ENCODE data around the gene RPS5.
A peak's percentile ranks its signal among the peaks of the same experiment; 100 is the strongest.
"Not testable (repeated sequence)": the region's sequence is repeated elsewhere in the genome, so short reads cannot be mapped to it uniquely, and the experiment has no call there.

The RPS5 gene

DNA sequence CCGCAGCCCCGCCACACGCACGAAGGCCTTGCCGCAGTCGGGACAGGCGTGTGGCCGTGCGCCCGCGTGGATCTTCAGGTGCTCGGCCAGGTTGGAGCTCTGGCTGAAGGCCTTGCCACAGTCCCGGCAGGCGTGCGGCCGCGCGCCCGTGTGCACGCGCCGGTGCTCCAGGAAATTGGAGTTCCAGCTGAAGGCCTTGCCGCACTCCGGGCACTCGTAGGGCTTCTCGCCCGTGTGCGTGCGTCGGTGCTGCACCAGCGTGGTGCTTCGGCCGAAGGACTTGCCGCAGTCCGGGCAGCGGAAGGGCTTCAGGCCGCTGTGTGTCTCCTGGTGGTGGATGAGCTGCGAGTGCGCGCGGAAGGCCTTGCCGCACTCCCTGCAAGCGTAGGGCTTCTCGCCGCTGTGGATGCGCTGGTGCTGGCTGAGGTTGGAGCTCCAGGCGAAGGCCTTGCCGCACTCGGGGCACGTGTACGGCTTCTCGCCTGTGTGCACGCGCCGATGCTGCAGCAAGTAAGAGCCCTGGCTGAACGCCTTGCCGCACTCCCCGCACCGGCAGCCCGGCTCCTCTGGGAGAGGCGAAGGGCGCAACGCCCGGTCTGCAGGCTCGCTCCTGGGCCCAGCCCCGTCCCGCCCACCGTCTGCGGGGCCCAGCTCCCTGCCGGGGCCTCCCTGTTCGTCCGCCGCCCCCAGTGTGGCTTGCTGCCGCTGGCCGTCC is 30.1 kb upstream of the RPS5 start:
- DNase-seq, result no peak

DNA sequence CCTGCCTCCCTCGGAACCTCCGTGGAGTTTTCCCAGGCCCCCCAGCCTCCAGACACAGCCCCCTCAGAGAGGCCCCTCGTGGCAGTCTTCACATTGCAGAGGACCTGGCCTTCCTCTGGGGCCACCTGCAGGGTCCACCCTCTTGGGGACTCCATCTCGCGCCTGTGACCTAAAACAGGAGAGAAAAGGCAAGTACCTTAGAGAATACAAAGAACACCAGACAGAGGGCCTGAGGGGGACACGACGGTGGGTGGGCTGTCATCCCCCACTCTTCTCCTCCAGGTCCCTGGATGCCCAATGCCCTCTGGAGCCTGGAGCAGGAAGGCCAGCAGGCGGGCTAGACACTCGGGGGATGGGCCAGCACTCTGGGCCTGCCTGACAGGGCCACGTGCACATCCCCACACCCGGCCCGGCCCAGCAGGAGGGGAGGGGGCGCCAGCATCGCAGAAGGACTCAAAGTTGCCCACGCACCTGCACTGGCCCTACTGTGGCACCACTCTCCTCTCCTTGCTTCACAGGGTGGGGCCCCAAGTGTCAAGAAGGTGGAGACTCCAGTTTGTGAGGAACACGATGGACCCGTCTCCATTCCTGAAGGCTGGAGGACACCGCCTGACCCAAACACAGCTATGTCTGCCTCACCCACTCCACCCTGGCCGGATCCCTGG is 29.5 kb upstream of the RPS5 start:
- DNase-seq, result no peak

DNA sequence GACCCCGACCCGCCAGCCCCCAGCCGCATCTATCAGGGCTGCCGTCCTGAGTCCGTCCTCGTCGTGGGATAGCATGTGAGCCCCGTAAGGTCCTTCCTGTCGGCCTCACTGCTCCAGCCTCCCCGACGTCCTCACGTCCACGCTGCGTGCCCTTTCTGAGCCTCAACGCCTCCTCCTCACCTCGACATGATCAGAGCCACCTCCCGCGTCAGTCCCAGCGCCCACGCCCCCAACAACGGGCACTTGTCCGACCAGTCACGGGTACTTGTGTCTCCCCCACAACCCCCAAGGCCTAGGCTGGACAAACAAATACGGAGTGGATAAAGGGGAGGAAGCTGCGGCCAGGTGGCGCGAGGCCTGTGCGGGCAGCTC is 25.2 kb upstream of the RPS5 start:
- DNase-seq, result peak; percentile 32 to 34

DNA sequence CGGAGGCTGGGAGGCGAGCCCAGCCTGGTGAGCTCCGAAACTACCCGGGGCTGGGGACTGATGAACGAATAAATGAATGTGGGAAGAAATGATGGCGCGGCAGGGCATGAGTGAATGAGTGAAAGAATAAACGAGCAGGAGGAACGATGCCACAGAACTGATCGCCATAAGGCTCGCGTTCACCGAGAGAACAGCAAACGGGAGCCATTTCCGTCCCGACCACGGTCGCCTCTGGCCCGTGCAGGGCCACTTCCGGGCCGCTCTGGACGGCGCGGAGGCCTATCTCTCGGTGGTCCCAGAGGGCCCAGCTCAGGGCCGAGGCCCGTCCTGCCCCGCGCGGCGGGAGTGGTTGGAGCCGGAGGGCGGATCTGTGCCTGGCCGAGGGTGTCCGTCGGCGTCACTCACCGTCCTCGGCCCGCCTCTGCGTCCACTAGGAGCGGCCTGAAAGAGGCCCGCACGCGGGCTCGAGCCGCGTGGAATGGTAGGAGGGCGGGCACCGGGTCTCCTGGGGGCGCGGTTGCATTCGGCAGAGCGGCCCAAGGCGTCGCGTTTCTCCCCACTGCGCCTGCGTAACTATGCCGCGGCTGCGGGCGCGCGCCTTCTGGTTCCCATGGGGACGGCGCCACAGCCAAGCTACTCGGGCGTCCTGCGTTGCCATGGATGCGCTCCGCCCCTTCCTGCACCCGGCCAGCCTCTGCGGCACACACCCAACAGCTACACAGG is 24.6 kb upstream of the RPS5 start, which contains the start of gene ZNF497:
ZNF497 (minus strand) TSS at position 480 of the 723 bp plus-strand sequence. CDS start 5,116 bp downstream, outside the sequence.
- peak; percentile 97 to 98 for DNase-seq

DNA sequence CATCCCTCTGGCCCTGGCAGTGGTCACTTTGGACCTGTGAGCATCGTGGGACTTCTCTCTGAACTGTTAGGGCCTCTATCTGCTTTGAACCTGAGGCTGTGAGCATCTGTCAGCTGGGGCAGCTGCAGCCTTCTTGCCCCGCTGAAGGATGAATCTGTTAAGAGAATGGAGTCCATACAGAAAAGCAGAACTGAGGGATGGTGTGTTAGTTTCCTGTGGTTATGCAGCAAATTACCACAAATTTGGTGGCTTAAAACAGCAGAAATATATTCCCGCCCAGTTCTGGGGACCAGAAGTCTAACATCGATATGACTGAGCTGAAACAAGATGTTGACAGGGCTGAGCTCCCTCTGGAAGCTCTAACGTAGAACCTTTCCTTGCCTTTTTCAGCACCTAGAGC is 22.9 kb upstream of the RPS5 start:
- no peak for DNase-seq

DNA sequence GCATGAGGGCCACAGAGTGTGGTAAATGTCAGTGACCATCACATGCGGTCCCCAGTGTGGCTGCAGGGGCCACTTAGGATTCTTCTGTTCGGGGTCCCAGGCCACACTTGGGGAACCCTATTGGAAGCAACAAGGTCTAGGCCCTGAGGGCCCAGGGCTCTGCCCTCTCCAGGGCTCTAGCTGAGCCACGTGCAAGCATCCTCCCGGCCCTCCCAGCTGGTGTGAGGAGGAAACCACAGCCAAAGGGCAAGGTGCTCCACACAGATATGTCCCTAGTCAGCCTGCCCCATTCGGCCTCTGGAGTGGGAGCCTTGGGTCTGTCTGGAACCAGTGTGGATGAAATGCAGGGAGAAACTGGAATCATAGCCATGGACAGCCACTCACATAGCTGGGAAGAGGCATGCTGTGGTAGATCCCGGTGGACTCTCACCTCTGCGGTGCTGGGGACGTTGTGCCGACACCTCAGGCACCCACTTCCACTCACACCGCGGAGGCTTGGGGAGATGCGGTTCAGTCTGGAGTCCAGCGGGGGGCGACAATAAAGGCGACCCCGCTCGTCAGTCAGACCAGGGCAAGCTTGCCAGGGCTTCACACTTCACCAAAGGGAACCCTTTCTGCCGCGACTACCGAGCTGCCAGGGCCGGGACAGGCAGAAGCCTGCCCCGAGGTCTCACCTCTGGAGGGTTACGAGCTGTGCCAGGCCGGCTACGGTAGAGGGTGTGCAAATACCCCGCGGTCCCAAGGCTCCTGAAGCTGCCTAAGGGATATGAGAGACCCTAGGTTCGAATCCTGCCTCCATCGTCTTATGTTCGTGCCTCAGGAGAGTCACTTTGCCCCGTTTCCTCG is 20.3 kb upstream of the RPS5 start:
- no peak for DNase-seq

DNA sequence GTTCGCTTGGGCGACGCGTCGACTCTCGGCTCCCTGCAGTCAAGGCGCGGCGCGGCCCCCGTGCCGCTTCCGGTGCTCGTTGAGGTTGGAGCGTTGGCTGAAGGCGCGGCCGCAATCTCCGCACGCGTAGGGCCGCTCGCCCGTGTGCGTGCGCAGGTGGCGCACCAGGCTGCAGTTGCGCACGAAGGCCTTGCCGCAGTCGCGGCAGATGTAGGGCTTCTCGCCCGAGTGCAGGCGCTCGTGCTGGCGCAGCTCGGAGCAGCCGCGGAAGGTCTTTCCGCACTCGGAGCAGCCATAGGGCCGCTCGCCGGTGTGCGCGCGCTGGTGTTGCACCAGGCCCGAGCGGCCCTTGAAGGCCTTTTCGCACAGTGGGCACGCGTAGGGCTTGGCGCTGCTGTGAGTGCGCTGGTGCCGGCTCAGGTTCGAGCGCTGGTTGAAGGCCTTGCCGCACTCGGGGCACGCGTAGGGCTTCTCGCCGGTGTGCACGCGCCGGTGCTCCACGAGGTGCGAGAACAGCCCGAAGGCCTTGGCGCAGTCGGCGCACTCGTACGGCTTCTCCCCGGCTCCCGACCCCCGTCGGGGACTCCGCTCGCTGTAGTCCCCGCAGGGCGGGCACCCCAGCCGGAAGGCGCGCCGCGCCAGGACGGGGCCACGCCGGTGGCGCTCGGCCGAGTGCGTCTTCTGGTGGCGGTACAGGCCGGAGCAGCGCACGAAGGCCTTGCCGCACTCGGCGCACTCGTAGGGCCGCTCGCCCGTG is 19.2 kb upstream of the RPS5 start:
- no peak for DNase-seq

DNA sequence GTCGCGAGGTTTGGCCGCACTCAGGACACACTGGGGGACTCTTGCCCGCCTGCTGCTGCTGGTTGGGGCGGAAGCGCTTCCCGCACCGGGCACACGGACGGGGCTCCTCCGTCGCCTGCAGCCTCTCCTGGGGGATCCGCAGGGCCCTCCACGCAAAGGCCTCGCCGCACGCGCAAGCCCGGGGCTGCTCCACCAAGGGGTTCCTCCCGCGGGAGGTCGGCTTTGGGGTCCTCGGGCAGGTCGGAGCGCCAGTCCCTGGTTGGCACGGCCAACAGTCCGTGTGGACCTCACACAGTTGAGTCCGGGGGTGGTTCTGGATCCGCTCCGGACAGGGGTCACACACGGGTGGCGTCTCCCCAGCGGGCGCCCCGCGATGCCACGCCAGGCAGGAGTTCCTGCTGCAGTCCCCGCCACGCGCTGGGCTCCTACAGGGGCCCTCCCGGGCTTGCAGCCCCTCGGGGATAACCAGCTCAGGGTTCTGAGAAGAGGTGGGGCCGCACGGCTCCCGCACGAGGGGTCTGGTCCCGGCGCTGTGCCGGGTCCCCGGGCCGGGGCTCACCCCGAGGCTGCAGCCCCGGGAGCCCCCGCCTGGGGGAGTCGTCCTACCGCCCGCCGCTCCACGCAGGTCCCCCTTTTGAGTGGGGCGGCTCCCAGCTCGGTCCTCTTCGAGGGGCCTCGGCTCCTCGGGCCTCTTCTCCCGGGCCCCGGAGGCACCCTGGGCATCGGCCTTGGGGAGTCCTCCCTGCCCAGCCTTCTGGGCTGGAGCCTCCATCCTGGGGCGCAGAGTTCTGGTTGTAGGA is 18.3 kb upstream of the RPS5 start:
- DNase-seq, result no peak

DNA sequence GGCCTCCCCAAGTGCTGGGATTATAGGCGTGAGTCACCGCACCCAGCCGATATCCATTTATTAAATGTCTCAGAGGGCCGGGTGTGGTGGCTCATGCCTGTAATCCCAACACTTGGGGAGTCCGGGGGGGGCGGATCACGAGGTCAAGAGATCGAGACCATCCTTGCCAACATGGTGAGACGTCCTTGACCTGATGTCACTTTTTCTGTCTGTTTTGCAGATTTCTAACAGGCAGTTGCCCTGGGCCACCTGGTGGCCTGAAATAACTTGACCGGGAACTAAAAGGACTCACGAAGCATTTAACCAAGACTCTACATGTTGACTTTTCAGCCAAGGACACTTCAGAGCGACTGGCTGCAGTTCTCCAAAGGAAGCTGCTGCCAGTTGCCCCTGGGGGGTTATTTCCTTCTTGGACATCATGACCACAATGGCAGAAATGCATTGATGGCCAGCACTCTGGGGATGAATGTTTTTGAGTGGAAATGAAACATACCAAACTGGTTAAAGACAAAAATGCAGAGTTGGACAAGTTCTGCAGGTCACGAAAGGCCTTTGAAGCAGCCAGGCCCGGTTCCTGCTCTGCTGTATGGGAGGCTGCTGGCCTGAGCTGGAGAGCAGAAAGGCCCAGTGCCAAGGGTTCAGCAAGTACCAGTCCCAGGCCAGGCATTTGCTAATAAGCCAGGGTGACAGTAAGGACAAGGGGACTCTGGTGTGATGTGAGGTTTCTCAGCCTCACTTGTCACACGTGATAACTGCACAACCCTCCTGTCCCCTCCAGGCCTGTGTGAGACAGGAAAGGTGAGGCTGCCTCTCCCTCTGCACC is 14.5 kb upstream of the RPS5 start:
- no peak for DNase-seq

DNA sequence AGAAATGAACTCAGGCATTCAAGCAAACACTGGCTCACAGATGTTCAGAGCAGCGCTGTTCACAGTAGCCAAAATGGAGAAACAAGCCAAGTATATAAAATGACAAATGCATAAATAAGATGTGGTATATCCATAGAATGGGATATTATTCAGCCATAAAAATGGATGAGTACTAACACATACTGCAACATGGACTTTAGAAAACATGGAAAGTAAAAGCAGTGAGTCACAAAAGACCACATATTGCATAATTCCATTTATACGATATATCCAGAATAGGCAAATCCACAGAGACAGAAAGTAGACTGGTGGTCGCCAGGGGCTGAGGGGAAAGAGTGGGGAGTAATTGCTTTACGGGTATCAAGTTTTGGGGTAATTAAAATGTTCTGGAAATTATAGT is 12.9 kb upstream of the RPS5 start:
- no peak for DNase-seq

DNA sequence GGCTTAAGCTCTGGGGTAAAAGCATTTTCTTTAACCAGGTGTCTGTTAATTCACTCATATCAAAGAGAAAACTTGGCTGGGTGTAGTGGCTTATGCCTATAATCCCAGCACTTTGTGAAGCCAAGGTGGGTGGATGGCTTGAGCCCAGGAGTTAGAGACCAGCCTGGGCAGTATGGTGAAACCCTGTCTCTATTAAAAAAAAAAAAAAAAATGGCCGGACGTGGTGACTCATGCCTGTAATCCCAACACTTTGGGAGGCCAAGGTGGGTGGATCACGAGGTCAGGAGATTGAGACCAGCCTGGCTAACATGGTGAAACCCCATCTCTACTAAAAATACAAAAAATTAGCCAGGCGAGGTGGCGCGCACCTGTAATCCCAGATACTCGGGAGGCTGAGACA is 10.3 kb upstream of the RPS5 start:
- DNase-seq, result not testable (repeated sequence)

DNA sequence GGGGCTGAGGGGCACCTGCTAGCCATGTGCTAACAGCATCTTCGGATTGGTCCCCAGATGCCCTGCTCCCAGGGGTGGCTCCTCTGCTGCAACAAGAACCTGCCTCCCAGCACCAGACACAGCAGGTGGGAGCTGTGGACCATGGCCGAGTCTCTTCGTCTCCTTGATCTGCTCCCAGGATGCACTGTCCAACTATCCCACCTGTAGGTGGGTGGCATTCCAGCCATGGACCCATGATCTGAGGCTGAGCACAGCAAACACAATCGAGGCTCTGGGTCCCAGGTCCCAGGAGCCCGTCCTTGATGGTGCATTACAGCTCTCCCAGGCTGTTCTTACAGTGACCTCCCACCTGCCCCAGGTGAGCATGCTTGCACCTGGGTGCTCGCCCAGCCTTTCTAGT is 7.8 kb upstream of the RPS5 start:
- DNase-seq, result no peak

DNA sequence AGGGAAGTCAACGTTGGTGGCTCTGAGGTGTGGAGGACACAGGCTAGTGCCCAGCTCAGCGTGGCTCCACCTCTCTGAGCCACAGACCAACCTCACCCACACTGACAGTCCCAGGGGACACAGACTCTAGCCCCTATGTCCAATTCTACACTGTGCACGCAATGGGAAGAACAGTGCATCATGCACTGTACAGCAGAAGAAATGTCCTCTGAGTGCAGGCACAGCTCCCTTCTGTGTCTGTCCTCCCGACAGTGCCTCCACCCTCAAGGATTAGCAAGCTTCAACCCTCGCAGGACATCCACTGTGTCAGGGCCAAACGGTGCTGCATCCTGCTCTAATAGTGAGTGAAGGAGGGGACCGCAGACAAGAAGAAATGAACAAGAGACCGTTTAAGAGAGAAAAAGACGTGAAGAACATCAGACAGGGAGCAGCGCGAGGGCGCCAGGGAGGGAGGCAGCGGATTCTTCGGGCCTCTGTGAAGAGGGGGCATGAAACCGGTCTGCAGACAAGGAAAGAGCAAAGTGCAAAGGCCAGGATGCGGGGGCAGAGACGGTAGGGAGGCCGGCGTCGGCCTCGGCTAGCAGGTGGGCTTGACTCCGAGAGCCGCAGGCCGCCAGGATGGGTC is 6.9 kb upstream of the RPS5 start:
- no peak for DNase-seq

DNA sequence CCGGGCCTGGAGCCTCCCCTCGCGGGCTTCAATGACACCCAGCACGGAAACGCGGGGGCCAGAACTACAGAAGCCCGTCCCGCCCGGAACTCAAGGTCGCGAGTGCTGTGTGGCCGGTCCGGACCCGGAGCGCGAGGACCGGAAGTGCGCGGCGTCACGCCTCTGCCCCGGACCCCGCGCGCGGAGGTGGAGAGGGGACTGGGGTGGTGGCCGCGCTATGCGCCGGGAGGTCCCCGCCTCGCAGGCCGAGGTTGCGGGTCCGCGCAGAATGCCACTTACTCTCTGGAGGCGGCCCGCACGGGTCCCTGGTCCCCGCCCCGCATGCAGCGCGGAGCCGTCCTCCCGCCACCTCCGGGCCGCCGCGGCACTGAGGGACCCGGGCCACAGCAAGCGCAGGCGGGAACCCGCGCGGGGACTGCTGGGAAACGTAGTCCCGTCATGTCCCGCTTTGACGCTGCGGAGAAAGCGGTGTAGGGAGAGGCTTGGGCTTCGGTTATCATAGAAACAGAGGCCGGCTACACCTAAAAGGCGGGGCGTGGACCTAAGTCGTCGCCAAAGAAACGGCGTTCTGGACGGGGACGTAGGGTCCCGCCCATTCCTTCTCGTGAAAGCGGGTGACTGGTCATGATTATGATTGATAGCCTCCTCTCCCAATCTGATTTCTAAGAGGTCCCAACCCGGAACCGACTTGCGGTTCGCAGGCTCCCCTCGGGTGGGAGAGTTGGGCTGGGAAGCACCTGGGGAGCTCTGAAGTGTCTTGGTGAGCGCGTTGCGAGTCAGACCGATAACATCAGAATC is 6.2 kb upstream of the RPS5 start, which contains the start of gene ZNF837:
ZNF837 (minus strand) TSS at position 369 of the 798 bp plus-strand sequence. CDS start 11,698 bp downstream, outside the sequence.
- DNase-seq, result peak; percentile 100

DNA sequence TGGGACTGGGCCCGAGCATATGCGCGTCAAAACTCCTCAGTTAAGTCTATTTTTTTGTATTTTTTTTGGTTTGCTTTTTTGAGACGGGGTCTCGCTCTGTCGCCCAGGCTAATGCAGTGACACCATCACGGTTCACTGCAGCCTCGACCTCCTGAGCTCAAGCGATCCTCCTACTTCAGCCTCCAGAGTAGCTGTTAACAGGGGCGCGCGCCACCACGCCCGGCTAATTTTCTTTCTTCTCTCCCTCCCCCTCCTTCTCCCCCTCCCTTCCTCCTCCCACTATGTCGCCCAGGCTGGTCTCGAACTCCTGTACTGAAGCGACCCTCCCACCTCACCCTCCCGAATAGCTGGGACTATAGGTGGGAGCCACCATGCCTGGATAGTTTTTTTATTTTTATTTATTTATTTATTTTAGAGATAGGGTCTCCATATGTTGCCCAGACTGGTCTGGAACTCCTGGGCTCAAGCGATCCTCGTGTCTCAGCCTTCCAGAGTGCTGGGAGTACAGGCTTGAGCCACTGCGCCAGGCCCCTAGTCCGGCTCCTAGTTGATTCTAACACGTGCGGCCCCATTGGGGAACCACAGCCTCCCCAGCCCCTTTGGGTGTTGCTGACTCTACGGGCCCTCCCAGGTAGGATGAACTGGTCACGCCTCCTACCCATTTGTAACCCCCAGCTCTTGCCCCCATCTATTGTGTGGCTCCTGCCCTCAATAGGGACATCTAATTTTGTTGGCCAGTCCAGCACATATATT is 5.4 kb upstream of the RPS5 start:
- no peak for DNase-seq

DNA sequence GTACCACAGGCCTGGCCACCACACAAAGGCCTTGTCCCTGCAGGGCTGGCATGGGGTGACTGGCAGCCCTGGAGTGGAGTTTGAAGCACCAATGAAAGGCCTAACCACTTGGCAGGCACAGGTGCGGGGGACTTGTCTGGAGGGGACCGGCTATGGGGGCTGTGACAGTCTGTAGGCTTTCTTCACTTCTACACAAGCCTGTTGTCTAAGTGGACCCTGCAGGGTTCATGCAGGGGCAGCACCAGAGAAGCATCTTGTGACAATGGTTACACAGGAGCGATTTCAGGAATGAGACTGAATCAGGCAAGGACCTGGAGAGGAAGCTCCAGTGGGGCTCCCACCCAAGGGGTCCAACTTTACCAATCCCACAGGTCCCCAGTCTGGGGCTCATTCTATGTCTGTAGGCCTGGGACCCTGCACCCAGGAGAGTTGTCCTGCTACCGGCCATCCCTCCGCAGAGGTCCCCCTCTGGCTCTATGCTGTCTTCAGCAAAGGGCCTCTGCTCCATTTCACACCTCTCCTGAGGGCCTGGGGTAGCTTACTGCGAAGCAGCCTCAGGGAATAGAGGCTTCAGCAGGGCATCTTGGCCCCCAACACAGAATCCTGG is 4.0 kb upstream of the RPS5 start:
- no peak for DNase-seq

DNA sequence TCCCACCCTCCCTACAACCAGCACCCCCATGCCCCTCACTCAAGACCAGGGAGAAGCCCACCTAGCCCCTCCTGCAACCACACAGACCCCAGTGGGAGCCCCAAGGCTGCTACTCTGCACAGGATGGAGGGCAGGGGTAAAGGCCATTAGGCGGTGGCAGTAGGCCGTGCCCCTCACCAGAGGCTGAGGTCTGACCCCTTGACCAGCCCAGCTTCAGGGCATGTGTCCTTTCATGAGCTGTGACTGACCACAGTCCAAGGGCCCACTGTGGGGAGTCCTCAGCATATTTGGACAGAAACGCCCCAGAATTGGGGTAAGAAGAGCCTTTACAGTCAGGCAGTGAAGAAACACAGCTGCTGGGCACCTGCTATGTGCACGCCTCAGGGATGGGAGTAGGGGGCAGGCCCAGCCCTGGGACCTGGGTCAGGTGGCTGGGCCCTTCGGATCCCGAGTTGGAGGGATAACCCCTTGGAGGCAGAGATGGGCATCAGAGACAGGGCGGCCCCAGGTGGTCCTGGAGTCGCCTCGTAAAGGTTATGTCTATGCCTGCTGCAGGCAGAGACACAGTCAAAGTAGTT is 1.7 kb upstream of the RPS5 start:
- DNase-seq, result no peak
